ENCODE results near the gene ZNF853. TPM values are rescaled to one million over a fixed set of nuclear protein-coding genes. Genes with fewer than 3 reads are reported as not detected.
"Not testable (repeated sequence)": the region's sequence is repeated elsewhere in the genome, so short reads cannot be mapped to it uniquely, and the experiment has no call there.

The ZNF853 gene
- 1 to 10 TPM in 2 of 4 donors, under 1 TPM in 1, not detected in 1; 0.81 to 3.5 (median 1.5) TPM for polyA plus RNA-seq
- long read RNA-seq, donor 1, partial matches to known transcripts = 0 of 2 reads
- long read RNA-seq, donor 1, other reads (novel, unspliced or antisense) = 0 of 2 reads
- long read RNA-seq, donor 2 = 0 reads
- long read RNA-seq, donor 3, partial matches to known transcripts = 0 of 1 reads
- long read RNA-seq, donor 3, other reads (novel, unspliced or antisense) = 0 of 1 reads
- long read RNA-seq, donor 4 = 0 reads
- long read RNA-seq, donor 5 = 0 reads
- long read RNA-seq, donor 6 = 0 reads
- long read RNA-seq, donor 7, transcript ZNF853-201 (3 exons, 3,857 nt) = major isoform, 9 of 9 reads
- long read RNA-seq, donor 7, partial matches to known transcripts = 0 of 9 reads
- long read RNA-seq, donor 7, other reads (novel, unspliced or antisense) = 0 of 9 reads
- long read RNA-seq, donor 8 = 0 reads
- long read RNA-seq, donor 9 = 0 reads
- long read RNA-seq, donor 10, partial matches to known transcripts = 0 of 7 reads
- long read RNA-seq, donor 10, other reads (novel, unspliced or antisense) = 5 of 7 reads

- H3K27ac ChIP-seq (ENCODE audit: low read depth in 1 of 3, low read length in 2 of 3) = no peak within 1 kb of the TSS
- H3K4me1 ChIP-seq (ENCODE audit: control insufficient read depth in 3 of 3, insufficient read depth in 2 of 3, low read depth in 1 of 3, low read length in 2 of 3) = peaks cover 0 to 7% (median 0%) of the 10 kb centered on the region in 3 donors
- peaks cover 0 to 8% (median 3%) of the 10 kb centered on the region in 3 donors for H3K27me3 ChIP-seq (ENCODE audit: control insufficient read depth in 3 of 3, insufficient read depth in 3 of 3, low read length in 3 of 3)
- peak within 1 kb of the TSS; percentile 39 to 60 (median 56) for H3K4me3 ChIP-seq (ENCODE audit: low read depth in 1 of 3, low read length in 3 of 3)
- no peaks in the 10 kb centered on the region for H3K9me3 ChIP-seq (ENCODE audit: control insufficient read depth in 2 of 2, insufficient read depth in 1 of 2, low read depth in 1 of 2, low read length in 1 of 2)
- WGBS, 3 donors = 3 to 12% (median 10%) methylated on average over 20 to 91 of the region's 91 CpGs
- FAIRE-seq (no peak), DNase-seq (peak in 1 of 2 donors; percentile 44)
- peaks cover 0 to 8% (median 0%) of the 10 kb centered on the region in 3 donors for H3K36me3 ChIP-seq (ENCODE audit: control insufficient read depth in 3 of 3, insufficient read depth in 2 of 3, low read depth in 1 of 3, low read length in 3 of 3)
Measured at GRCh38 chr7:6614953-6615722, at the start of gene ZNF853. TSS of gene ZNF853 (plus strand) at chr7:6615610. CDS start at chr7:6616175, 565 bp downstream.

GRCh38 chr7:6565655-6566054 lies 49.8 kb upstream of the ZNF853 start:
- Histone ChIP-seq H3K36me3 (ENCODE audit: control insufficient read depth in 3 of 3, insufficient read depth in 2 of 3, low read depth in 1 of 3, low read length in 3 of 3) (no peaks in the 10 kb centered on the region), H3K4me1 (ENCODE audit: control insufficient read depth in 3 of 3, insufficient read depth in 2 of 3, low read depth in 1 of 3, low read length in 2 of 3) (no peaks in the 10 kb centered on the region), H3K27me3 (ENCODE audit: control insufficient read depth in 3 of 3, insufficient read depth in 3 of 3, low read length in 3 of 3) (peaks cover 0 to 2% (median 0%) of the 10 kb centered on the region in 3 donors), H3K4me3 (ENCODE audit: low read depth in 1 of 3, low read length in 3 of 3) (no peak overlapping the region), H3K27ac (ENCODE audit: low read depth in 1 of 3, low read length in 2 of 3) (no peak overlapping the region), H3K9me3 (ENCODE audit: control insufficient read depth in 2 of 2, insufficient read depth in 1 of 2, low read depth in 1 of 2, low read length in 1 of 2) (no peaks in the 10 kb centered on the region)
- FAIRE-seq (no peak), DNase-seq (no peak)
- 76 to 85% (median 81%) methylated on average over 4 of the region's 4 CpGs for WGBS, 3 donors

GRCh38 chr7:6567886-6568285 lies 47.5 kb upstream of the ZNF853 start:
- Histone ChIP-seq H3K9me3 (ENCODE audit: control insufficient read depth in 2 of 2, insufficient read depth in 1 of 2, low read depth in 1 of 2, low read length in 1 of 2) (no peaks in the 10 kb centered on the region), H3K4me1 (ENCODE audit: control insufficient read depth in 3 of 3, insufficient read depth in 2 of 3, low read depth in 1 of 3, low read length in 2 of 3) (no peaks in the 10 kb centered on the region), H3K27ac (ENCODE audit: low read depth in 1 of 3, low read length in 2 of 3) (no peak overlapping the region), H3K4me3 (ENCODE audit: low read depth in 1 of 3, low read length in 3 of 3) (no peak overlapping the region), H3K36me3 (ENCODE audit: control insufficient read depth in 3 of 3, insufficient read depth in 2 of 3, low read depth in 1 of 3, low read length in 3 of 3) (no peaks in the 10 kb centered on the region), H3K27me3 (ENCODE audit: control insufficient read depth in 3 of 3, insufficient read depth in 3 of 3, low read length in 3 of 3) (peaks cover 0 to 2% (median 0%) of the 10 kb centered on the region in 3 donors)
- no peak for FAIRE-seq
- 86 to 88% (median 86%) methylated on average over 3 of the region's 3 CpGs for WGBS, 3 donors
- DNase-seq = no peak

- DNase-seq (no peak), FAIRE-seq (no peak)
- no peaks in the 10 kb centered on the region for H3K4me1 ChIP-seq (ENCODE audit: control insufficient read depth in 3 of 3, insufficient read depth in 2 of 3, low read depth in 1 of 3, low read length in 2 of 3)
- 64 to 68% (median 66%) methylated on average over 7 of the region's 7 CpGs for WGBS, 3 donors
- no peaks in the 10 kb centered on the region for H3K36me3 ChIP-seq (ENCODE audit: control insufficient read depth in 3 of 3, insufficient read depth in 2 of 3, low read depth in 1 of 3, low read length in 3 of 3)
- no peaks in the 10 kb centered on the region for H3K9me3 ChIP-seq (ENCODE audit: control insufficient read depth in 2 of 2, insufficient read depth in 1 of 2, low read depth in 1 of 2, low read length in 1 of 2)
- H3K4me3 ChIP-seq (ENCODE audit: low read depth in 1 of 3, low read length in 3 of 3) = no peak overlapping the region
- H3K27ac ChIP-seq (ENCODE audit: low read depth in 1 of 3, low read length in 2 of 3) = no peak overlapping the region
- H3K27me3 ChIP-seq (ENCODE audit: control insufficient read depth in 3 of 3, insufficient read depth in 3 of 3, low read length in 3 of 3) = peaks cover 0 to 2% (median 0%) of the 10 kb centered on the region in 3 donors
Measured at GRCh38 chr7:6571160-6571779, 44.1 kb upstream of the ZNF853 start.

- no peak overlapping the region for H3K27ac ChIP-seq (ENCODE audit: low read depth in 1 of 3, low read length in 2 of 3)
- H3K9me3 ChIP-seq (ENCODE audit: control insufficient read depth in 2 of 2, insufficient read depth in 1 of 2, low read depth in 1 of 2, low read length in 1 of 2) = no peaks in the 10 kb centered on the region
- peaks cover 0 to 13% (median 0%) of the 10 kb centered on the region in 3 donors for H3K36me3 ChIP-seq (ENCODE audit: control insufficient read depth in 3 of 3, insufficient read depth in 2 of 3, low read depth in 1 of 3, low read length in 3 of 3)
- FAIRE-seq (no peak), DNase-seq (no peak)
- 78 to 83% (median 78%) methylated on average over 9 of the region's 9 CpGs for WGBS, 3 donors
- peaks cover 0 to 5% (median 0%) of the 10 kb centered on the region in 3 donors for H3K4me1 ChIP-seq (ENCODE audit: control insufficient read depth in 3 of 3, insufficient read depth in 2 of 3, low read depth in 1 of 3, low read length in 2 of 3)
- no peaks in the 10 kb centered on the region for H3K27me3 ChIP-seq (ENCODE audit: control insufficient read depth in 3 of 3, insufficient read depth in 3 of 3, low read length in 3 of 3)
- H3K4me3 ChIP-seq (ENCODE audit: low read depth in 1 of 3, low read length in 3 of 3) = no peak overlapping the region
Measured at GRCh38 chr7:6575281-6576023, 40.0 kb upstream of the ZNF853 start.

GRCh38 chr7:6576024-6576866 lies 39.2 kb upstream of the ZNF853 start:
- Histone ChIP-seq H3K4me3 (ENCODE audit: low read depth in 1 of 3, low read length in 3 of 3) (peak overlapping the region in 2 of 3 donors; percentile 65 to 84), H3K4me1 (ENCODE audit: control insufficient read depth in 3 of 3, insufficient read depth in 2 of 3, low read depth in 1 of 3, low read length in 2 of 3) (peaks cover 0 to 5% (median 0%) of the 10 kb centered on the region in 3 donors), H3K27ac (ENCODE audit: low read depth in 1 of 3, low read length in 2 of 3) (no peak overlapping the region), H3K36me3 (ENCODE audit: control insufficient read depth in 3 of 3, insufficient read depth in 2 of 3, low read depth in 1 of 3, low read length in 3 of 3) (peaks cover 0 to 20% (median 3%) of the 10 kb centered on the region in 3 donors), H3K27me3 (ENCODE audit: control insufficient read depth in 3 of 3, insufficient read depth in 3 of 3, low read length in 3 of 3) (no peaks in the 10 kb centered on the region), H3K9me3 (ENCODE audit: control insufficient read depth in 2 of 2, insufficient read depth in 1 of 2, low read depth in 1 of 2, low read length in 1 of 2) (no peaks in the 10 kb centered on the region)
- FAIRE-seq (no peak), DNase-seq (no peak)
- 54 to 70% (median 60%) methylated on average over 14 of the region's 14 CpGs for WGBS, 3 donors

- 2 to 9% (median 2%) methylated on average over 13 to 14 of the region's 14 CpGs for WGBS, 3 donors
Measured at GRCh38 chr7:6576867-6577368, 38.5 kb upstream of the ZNF853 start.

More at GRCh38 chr7:6576867-6577368, 38.5 kb upstream of the ZNF853 start:
- not testable (repeated sequence) for FAIRE-seq; H3K27me3 ChIP-seq (ENCODE audit: control insufficient read depth in 3 of 3, insufficient read depth in 3 of 3, low read length in 3 of 3); H3K9me3 ChIP-seq (ENCODE audit: control insufficient read depth in 2 of 2, insufficient read depth in 1 of 2, low read depth in 1 of 2, low read length in 1 of 2); H3K4me1 ChIP-seq (ENCODE audit: control insufficient read depth in 3 of 3, insufficient read depth in 2 of 3, low read depth in 1 of 3, low read length in 2 of 3)
- Histone ChIP-seq H3K27ac (ENCODE audit: low read depth in 1 of 3, low read length in 2 of 3) (peak overlapping the region in 2 of 3 donors; percentile 83 to 91), H3K36me3 (ENCODE audit: control insufficient read depth in 3 of 3, insufficient read depth in 2 of 3, low read depth in 1 of 3, low read length in 3 of 3) (peaks cover 0 to 22% (median 3%) of the 10 kb centered on the region in 3 donors), H3K4me3 (ENCODE audit: low read depth in 1 of 3, low read length in 3 of 3) (peak overlapping the region in 2 of 3 donors; percentile 65 to 84)
- DNase-seq = peak; percentile 10 to 21

Measured in small intestine (tissue), 16 donors.